ENCODE data around the gene BNIPL. TPM values are rescaled to one million over a fixed set of nuclear protein-coding genes. Genes with fewer than 3 reads are reported as not detected.
A peak's percentile ranks its signal among the peaks of the same experiment; 100 is the strongest.

BNIPL gene
- total and polyA plus RNA-seq, 2 of the 13 experiments (the other 11 are each of a cell fraction or from before 2014, with no cell fraction given), result 0.40 to 1.1 TPM

GRCh38 chr1:151069103-151069486 lies 32.7 kb downstream of the BNIPL start (continued):
- no peak for TF ChIP-seq ZFYVE20 (CRISPR knock-in tag; IDR thresholded peaks at IDR 0.05; ENCODE audit: borderline replicate concordance, low read depth)
- TF ChIP-seq, protein P1, sequence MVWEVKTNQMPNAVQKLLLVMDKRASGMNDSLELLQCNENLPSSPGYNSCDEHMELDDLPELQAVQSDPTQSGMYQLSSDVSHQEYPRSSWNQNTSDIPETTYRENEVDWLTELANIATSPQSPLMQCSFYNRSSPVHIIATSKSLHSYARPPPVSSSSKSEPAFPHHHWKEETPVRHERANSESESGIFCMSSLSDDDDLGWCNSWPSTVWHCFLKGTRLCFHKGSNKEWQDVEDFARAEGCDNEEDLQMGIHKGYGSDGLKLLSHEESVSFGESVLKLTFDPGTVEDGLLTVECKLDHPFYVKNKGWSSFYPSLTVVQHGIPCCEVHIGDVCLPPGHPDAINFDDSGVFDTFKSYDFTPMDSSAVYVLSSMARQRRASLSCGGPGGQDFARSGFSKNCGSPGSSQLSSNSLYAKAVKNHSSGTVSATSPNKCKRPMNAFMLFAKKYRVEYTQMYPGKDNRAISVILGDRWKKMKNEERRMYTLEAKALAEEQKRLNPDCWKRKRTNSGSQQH (CRISPR knock-in tag; IDR thresholded peaks at IDR 0.05; ENCODE audit: low read depth), result no peak
- no peak for TF ChIP-seq TBL1XR1 (IDR thresholded peaks at IDR 0.05; ENCODE audit: borderline replicate concordance, low read length, partially characterized antibody)
- no peak for TF ChIP-seq ARNTL (CRISPR knock-in tag; IDR thresholded peaks at IDR 0.05)
- TF ChIP-seq, protein P2, sequence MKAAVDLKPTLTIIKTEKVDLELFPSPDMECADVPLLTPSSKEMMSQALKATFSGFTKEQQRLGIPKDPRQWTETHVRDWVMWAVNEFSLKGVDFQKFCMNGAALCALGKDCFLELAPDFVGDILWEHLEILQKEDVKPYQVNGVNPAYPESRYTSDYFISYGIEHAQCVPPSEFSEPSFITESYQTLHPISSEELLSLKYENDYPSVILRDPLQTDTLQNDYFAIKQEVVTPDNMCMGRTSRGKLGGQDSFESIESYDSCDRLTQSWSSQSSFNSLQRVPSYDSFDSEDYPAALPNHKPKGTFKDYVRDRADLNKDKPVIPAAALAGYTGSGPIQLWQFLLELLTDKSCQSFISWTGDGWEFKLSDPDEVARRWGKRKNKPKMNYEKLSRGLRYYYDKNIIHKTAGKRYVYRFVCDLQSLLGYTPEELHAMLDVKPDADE (CRISPR knock-in tag; IDR thresholded peaks at IDR 0.05), result no peak
- no peak for TF ChIP-seq ZNF451 (CRISPR knock-in tag; IDR thresholded peaks at IDR 0.05)

GRCh38 chr1:151070474-151071276 lies 34.3 kb downstream of the BNIPL start, which contains the start of gene GABPB2:
GABPB2 (plus strand) TSS chr1:151070761; CDS start chr1:151088190, 17,429 bp downstream.
- BruUV-seq (replicated peaks), result no TSS peak
- whole genome bisulfite sequencing (ENCODE audit: low lambda C conversion rate), result 57% methylated on average over 50 of the region's 50 CpGs
- H3K9ac ChIP-seq (ENCODE audit: insufficient read depth, low read depth, low read length), result 0 out of 2 replicates have a peak within 1 kb of the TSS, but pooled peaks have one; percentile 29
- FAIRE-seq (no peak), DNase-seq (ENCODE audit: low spot score) (no peak), ATAC-seq (peak; percentile 83)
- no peaks in the 10 kb centered on the region for H3K27me3 ChIP-seq (ENCODE audit: control insufficient read depth in 1 of 2, insufficient read depth in 2 of 2, low read length in 2 of 2)
- in situ Hi-C loops (cut with HindIII; ENCODE audit: extremely low pct_ligation_motif_present, low pct_unique_long_range_greater_than_20kb) (no loop called here), intact Hi-C loops (cut with micrococcal nuclease; ENCODE audit: unreplicated experiment) (no loop called here)
- no peaks in the 10 kb centered on the region for H3K36me3 ChIP-seq (replicated peaks in 1 of 2; ENCODE audit: control insufficient read depth in 1 of 2, insufficient read depth in 2 of 2, low read length in 2 of 2)
- H3K27ac ChIP-seq (ENCODE audit: extremely low read length, insufficient read depth, low read length), result no peak within 1 kb of the TSS
- no peaks in the 10 kb centered on the region for H3K9me3 ChIP-seq (ENCODE audit: low read length)
- ChIA-PET POLR2A (no interaction called here), CTCF (ENCODE audit: low intra/inter-chr PET ratio, low total read pairs) (no interaction called here)
- H4K20me1 ChIP-seq (ENCODE audit: insufficient read depth, low read length), result no peaks in the 10 kb centered on the region
- H3K4me3 ChIP-seq (replicated peaks in 1 of 3; ENCODE audit: insufficient read depth in 1 of 3, low read depth in 2 of 3, low read length in 3 of 3), result peak within 1 kb of the TSS; percentile 4 to 61 (median 36); a peak in 5 of 6 replicates
- peak within 1 kb of the TSS; percentile 15 for H2AFZ ChIP-seq (ENCODE audit: low read length)
- H3K4me1 ChIP-seq (ENCODE audit: insufficient read depth, low read length), result peaks cover 25% of the 10 kb centered on the region
- peak within 1 kb of the TSS; percentile 70 for H3K4me2 ChIP-seq (ENCODE audit: low read depth, low read length)
- H3K79me2 ChIP-seq (ENCODE audit: insufficient read depth, low read length), result no peaks in the 10 kb centered on the region
- TF ChIP-seq PATZ1 (CRISPR knock-in tag; IDR thresholded peaks at IDR 0.05) (0 out of 2 replicates have a peak, but pooled peaks have one; percentile 26), PCBP1 (IDR thresholded peaks at IDR 0.05; ENCODE audit: borderline replicate concordance, low read depth, low read length) (0 out of 2 replicates have a peak, but pooled peaks have one; percentile 43), PRDM4 (CRISPR knock-in tag; IDR thresholded peaks at IDR 0.05; ENCODE audit: borderline replicate concordance) (no peak), RAD21 (CRISPR knock-in tag; IDR thresholded peaks at IDR 0.05) (peak; percentile 24; the same call in 1 of the 2 replicates), ZNF251 (CRISPR knock-in tag; IDR thresholded peaks at IDR 0.05) (no peak)
- TF ChIP-seq, protein P3, sequence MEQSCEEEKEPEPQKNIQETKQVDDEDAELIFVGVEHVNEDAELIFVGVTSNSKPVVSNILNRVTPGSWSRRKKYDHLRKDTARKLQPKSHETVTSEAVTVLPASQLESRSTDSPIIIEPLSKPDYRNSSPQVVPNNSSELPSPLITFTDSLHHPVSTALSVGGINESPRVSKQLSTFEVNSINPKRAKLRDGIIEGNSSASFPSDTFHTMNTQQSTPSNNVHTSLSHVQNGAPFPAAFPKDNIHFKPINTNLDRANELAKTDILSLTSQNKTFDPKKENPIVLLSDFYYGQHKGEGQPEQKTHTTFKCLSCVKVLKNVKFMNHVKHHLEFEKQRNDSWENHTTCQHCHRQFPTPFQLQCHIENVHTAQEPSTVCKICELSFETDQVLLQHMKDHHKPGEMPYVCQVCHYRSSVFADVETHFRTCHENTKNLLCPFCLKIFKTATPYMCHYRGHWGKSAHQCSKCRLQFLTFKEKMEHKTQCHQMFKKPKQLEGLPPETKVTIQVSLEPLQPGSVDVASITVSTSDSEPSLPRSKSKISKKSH (CRISPR knock-in tag; IDR thresholded peaks at IDR 0.05; ENCODE audit: borderline replicate concordance), result no peak
